SIG-M5 (cell line): ENCODE results near the gene SLC39A9.

Source experiments
- DNase-seq: peaks from one replicate; lab custom pipeline; 2025; lab: John Stamatoyannopoulos, UW

Gene SLC39A9

GRCh38 chr14:69424149-69424923 lies 25.8 kb downstream of the SLC39A9 start:
- no peak for DNase-seq

- DNase-seq: no peak
Observed at GRCh38 chr14:69427596-69427995, 29.1 kb downstream of the SLC39A9 start.

DNA sequence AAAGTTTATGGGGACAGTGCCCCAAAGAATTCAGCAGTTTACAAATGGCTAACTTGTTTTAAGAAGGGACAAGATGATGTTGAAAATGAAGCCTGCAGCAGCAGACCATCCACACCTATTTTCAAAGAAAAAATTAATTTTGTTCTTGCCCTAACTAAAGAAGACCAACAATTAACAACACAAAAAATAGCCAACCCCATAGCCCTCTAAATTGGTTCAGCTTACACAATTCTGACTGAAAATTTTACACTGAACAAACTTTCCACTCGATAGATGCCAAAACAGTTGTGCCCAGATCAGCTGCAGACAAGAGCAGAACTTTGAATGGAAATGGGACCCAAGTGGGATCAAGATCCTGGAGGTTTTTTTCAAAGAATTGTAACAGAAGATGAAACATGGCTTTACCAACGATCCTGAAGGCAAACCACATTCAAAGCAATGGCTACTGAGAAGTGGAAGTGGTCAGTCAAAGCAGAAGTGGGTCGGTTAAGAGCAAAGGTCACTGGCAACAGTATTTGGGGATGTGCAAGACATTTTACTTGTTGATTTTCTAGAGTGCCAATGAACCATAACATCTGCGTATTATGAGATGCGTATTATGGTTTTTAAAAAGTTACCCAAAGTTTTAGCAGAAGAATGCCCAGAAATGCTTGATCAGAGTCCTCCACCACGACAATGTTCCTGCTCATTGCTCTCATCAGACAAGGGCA lies 30.0 kb downstream of the SLC39A9 start:
- DNase-seq: no peak

DNA sequence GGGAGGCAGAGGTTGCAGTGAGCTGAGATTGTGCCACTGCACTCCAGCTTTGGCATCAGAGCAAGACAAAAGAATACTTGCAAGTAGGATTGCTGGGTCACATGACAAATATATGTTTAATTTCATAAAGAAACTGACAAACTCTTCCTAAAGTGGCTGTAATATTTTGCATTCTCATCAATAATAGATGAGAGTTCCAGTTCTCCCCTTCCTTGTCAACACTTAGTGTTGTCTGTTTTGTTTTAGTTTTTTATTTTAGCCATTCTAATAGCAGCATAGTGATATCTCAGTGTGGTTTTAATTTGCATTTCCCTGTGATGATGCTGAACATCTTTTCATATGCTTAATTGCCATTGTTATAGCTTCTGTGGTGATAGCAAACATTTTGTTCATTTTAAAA lies 31.2 kb downstream of the SLC39A9 start:
- DNase-seq: no peak

DNA sequence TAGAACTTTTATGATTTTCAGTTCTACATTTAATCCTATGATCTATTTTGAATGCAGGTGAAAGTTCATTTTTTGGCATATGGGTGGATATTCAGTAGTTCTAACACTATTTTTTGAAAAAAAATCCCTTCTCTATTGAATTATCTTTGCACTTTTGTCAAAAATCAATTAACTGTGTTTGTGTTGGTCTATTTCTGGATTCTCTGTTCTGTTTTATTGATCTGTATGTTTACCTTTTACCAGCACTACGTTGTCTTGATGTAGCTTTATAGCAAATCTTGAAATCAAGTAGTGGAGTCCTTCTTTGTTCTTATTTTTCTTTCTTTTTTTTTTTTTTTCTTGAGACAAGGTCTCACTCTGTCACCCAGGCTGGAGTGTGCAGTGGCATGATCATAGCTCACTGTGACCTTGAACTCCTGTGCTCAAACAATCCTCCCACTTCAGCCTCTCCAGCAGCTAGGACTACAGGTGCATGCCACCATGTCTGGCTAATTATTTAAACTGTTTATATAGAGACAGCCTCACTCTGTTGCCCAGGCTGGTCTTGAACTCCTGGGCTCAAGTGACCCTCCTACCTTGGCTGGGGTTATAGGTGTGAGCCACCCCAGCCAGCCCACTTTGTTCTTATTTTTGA lies 31.9 kb downstream of the SLC39A9 start:
- DNase-seq: no peak

GRCh38 chr14:69432364-69432763 lies 33.9 kb downstream of the SLC39A9 start:
- DNase-seq: no peak

- DNase-seq: no peak
Observed at GRCh38 chr14:69439521-69440270, 41.2 kb downstream of the SLC39A9 start.

- no peak for DNase-seq
Observed at GRCh38 chr14:69441948-69442347, 43.5 kb downstream of the SLC39A9 start.

GRCh38 chr14:69443296-69443805 lies 44.9 kb downstream of the SLC39A9 start:
- no peak for DNase-seq

- no peak for DNase-seq
Observed at GRCh38 chr14:69449216-69449615, 50.7 kb downstream of the SLC39A9 start.

DNA sequence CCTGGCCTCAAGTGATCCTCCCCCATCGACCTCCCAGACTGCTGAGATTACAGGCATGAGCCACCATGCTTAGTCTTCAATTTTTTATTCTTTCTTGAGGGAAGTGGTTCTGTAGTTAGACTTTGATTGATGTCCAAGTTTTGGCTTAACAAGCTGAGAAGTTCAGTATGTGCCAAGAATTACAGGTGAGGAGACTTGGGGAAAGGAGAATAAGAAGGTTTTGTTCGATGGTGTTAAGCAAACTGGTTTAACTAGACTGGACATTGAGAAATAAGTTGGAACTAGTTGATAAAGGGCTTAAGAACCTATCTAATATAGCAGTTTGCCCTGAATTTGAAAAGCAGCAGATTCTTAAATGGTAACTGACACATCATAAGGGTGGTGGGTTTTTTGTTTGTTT lies 53.4 kb downstream of the SLC39A9 start:
- no peak for DNase-seq

GRCh38 chr14:69458350-69458749 lies 59.9 kb downstream of the SLC39A9 start:
- DNase-seq: no peak

- DNase-seq: no peak
Observed at GRCh38 chr14:69459122-69459521, 60.6 kb downstream of the SLC39A9 start.

DNA sequence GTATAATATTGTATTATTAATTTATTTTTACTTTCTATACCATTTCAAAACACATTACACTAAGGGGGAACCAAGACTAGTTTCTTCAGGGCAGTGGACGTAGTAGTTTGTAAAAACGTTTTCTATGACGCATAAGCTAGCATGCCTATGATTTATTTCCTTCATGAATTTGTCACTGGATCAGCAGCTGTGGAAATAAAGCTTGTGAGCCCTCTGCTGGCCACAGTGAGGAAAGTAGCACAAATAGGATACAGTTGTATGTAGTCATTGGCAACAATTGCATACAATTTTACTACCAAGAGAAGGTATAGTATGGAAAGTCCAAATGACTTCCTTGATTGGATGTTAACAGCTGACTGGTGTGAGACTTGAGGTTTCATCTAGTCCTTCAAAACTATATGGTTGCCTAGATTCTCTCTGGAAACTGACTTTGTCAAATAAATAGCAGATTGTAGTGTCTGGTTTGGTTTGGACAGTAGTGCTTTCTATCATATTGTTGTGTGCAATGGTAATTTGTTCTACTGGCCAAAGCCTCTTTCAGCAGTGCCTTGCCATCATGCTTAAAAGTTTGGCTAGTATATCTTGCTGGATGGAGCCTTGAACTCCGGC lies 61.7 kb downstream of the SLC39A9 start:
- no peak for DNase-seq

DNA sequence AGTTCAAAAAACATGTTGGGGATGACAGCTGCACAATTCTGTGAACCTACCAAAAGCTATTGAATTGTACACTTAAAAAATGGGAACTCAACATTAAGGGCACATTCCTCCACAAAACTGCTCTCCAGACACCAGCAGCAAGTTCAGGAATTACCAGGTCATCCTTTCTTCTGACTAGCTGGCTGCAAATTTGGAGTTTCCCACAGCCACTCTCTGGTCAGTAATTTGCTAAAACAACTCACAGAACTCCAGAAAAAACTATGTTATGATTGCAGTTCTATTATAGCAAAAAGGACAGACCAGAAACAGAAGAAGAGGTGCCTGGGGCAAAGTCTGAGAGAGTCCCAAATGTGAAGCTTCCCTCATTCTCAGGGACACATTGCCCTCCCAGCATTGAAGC lies 65.9 kb downstream of the SLC39A9 start:
- no peak for DNase-seq

- DNase-seq: no peak
Observed at GRCh38 chr14:69464829-69465228, 66.3 kb downstream of the SLC39A9 start.

GRCh38 chr14:69468949-69469348 lies 70.5 kb downstream of the SLC39A9 start:
- no peak for DNase-seq

DNA sequence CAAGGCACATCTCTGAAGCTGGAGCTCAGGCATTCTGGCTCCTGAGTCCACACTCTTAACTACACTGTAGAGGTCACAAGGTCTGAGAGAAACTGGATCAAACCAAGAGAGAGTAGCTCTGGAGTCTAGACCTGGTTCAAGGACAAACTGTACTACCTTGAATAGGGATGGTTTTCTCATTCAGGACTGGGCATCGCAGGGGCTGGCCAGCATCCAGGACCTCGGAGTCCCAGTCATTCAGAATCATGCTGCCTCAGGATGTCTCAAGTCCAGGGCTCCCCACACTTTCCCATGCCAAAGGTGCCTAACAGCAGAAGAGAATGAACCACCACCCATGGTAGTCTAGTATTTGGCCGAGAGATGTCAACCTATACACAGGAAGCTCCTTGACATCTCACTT lies 72.9 kb downstream of the SLC39A9 start:
- DNase-seq: no peak

DNA sequence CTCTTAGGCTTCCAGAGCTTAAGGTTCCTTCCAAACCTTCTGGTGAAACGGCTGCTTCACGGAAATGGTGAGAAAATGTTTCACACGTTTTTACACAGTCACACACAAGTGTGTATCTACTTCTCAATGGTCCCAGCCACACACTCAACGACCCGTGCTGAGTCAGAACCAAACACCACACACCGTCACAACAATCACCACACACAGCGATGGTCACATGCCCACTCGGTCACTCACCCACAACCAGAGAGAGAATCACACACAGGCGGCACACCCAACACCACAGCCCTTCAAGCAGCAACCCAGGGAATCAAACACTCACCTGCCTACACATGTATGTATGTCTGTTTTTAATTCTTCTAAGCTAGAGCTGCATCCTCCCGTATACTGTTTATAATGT lies 73.4 kb downstream of the SLC39A9 start:
- no peak for DNase-seq

DNA sequence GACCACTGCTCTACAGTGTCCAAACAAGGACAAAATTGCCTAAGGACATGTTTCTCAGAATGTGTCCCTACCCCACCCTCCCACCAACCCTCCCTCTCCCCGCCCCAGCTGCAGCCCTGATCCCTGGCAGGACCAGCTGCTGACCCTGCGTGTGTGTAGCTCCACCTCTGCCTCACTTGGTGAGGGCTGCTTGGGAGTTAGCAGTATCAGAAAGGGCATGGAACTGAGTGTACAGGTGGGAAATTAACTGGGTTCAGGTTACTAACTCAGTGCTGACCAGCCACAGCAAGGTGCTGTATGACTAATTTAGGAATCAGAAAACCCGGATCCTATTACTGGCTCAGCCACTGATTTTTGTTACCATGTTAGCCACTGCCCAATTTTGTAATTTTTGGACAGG lies 74.8 kb downstream of the SLC39A9 start:
- no peak for DNase-seq

GRCh38 chr14:69473946-69474345 lies 75.5 kb downstream of the SLC39A9 start:
- DNase-seq: no peak
